NCI-H2107 treated with DMSO at 0.1 percent for 48 hours (cell line): ENCODE data around the gene LRRN4.
A peak's percentile ranks its signal among the peaks of the same experiment; 100 is the strongest.

Experiments used
- DNase-seq: peaks from one replicate; lab custom pipeline; 2025; ENCODE audit not compliant: unreplicated experiment; lab: John Stamatoyannopoulos, UW

Gene LRRN4

DNA sequence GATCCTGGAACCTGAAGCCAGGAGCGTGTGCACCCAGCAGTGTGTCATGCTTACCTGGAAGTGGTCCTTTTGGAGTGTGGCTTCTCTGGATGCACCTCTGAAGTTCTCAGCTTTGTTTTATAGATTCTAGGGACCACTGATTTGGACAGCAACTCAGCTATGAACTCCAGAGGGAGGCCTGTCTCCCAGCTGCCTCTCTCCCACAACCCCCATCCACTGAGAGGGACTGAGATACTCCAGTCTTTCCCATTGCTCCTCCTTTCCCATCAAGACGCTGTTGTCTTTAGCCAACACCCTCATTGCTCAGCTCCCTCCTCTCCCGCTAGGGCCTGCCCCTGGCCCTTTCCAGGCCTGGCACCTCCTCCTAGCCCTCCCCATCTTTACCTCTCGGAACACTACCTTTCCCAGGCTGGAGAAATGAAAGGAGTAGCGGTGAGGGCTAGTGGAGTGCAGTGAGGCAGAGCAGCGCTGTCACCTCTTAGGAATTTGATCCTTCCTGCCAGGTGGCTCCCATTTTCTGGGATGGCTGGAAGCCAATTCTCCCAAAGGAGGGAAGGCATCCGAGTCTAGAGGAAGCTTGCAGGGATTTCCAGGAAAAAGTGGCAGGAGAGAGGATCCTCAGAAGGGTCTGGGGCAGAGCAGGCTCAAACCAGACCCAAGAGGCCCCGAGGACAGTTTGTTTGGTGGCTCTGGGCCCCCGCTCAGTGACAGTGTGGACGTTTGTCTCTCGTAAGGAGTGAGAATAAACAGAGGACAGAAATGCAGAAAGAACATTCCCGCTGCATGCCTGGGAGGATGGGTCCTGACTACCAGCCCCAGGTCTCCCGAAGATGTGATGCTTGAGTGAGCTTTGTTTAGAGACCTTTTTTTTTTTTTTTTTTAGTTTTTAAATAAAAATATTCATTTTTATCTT lies at the start of gene LRRN4:
Gene LRRN4 (minus strand): TSS at position 285 of the 913 bp plus-strand sequence. CDS start 1,261 bp downstream, outside the sequence.
- DNase-seq, result peak; percentile 72

DNA sequence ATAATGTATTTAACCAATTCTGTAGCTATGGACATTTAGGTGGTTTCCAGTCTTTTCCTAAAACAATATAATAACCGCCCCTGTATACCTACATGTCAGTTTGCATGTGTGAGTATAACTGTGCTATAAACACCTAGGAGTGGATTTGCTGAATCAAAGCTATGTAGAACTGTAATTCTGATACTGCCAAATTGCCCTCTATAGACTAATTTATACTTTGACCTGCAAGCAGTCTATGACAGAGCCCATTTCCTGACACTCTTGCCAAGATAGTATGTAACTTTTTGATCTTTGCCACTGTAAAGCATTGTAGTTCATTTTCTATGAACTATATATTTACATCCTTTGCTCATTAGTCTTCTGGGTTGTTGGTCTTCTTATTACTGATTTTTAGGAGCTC lies 49.4 kb upstream of the LRRN4 start:
- DNase-seq, result no peak

DNA sequence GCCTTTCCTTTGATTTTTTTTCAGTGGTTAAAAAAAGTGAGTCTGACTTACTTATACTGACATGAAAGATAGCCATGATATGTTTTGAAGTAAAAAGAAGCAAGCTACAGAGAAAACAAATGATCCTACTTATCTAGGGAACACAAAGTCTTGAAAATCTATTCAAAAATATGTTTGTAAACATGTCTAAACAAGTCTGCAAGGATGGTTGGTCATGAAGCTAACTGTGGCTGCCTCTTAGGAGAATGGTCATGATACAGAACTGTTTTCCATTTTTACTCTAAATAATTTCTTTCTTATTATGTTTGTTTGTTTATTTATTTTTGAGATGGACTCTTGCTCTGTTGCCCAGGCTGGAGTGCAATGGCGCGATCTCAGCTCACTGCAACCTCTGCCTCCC lies 47.5 kb upstream of the LRRN4 start:
- no peak for DNase-seq

DNA sequence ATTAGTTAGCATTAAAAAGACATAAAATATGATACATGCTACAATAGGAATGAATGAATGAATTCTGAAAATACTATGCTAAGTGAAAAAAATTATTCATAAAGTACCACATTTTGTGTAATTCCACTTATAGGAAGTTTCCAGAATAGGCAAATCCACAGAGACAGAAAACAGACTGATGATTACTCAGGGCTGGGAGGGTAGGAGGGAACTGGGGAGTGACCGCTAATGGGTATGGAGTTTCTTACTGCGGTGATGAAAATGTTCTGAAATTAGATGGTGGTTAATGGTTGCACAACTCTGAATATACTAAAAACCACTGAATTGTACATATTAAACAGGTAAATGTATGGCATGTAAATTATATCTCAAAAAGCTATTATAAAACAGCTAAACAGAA lies 46.4 kb upstream of the LRRN4 start:
- no peak for DNase-seq

DNA sequence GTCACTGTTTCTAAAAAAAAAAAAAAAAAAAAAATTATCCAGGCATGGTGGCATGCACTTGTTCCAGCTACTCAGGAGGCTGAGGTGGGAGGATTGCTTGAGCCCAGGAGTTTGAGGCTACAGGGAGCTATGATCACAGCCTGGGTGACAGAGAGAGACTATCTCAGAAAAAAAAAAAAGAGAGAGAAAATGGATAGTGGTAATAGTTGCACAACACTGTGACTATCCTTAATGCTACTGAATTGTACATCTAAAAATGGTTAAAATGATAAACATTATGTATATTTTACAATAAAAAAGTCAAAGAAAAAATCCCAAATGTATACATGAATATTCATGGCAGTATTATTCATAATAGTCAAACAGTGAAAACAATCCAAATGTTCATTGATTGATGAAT lies 46.0 kb upstream of the LRRN4 start:
- no peak for DNase-seq

DNA sequence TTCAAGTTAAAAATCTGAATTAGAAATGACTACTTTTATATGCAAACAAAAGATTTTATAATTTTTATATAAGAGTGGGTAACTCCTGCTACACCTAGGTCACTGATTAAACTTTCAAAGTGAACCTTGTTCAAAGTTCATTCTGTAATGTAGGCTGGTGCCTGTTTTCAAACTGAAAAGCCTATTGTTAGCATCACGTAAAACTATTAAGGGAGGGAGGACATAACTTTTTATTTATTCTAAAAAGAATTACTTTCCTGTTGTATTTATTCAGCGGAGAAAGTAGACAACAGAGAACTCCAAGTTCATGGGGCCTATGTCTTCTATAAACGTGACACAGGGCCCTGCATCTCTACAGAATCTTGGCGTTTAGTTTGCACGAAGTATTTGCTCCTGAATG lies 41.5 kb upstream of the LRRN4 start:
- DNase-seq, result no peak

DNA sequence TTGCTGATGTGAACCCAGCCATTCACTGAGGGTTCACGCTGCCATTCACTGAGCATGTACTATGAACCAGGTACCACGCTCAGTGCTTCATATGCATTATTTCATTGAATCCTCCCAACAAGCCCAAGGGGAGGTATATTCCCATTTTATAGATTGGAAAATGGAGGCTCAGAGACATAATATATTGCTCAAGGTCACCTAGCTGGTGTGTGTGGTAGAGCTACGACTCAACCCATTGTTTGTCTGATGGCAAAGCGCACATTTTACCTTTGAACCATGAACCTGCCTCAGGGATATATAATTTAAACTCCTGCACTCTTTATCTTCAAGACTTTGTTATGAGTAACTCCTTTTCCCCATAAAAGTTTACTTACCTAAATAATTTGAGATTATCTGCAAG lies 40.7 kb upstream of the LRRN4 start:
- DNase-seq, result no peak

DNA sequence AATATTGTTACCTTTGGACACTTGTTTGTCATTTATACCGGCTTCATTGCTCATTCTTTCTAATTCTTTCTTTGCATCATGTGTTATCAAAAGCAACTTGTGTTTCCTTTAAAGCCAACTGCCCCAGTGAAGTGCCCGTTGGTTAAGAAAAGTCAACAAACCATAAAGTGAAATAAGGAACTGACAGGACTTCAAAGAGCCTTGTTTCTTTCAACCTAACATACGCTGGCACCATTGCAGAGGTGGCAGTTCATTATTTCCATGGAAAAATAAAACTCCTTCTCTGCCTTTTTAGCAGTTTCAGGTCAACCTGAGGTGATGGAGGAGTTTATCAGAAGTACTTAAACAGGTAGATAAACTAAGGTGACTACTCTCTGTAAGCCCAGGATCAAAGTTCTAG lies 40.2 kb upstream of the LRRN4 start:
- DNase-seq, result no peak

DNA sequence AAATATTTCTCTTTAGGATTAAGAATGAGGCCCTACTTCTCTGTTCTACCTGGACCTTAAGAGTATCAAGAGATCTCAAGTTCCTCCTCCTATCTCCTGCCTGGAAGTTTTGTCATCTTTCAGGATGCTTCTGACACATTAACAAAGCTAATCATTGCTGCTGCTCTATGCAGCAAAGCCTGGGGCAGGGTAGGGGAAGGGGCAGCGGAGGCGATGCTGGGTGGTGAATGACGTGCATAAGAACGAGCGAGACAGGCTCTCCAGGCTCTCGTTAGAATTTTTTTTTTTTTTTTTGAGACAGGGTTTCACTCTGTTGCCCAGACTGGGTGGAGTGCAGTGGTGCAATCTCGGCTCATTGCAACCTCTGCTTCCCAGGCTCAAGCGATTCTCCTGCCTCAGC lies 37.8 kb upstream of the LRRN4 start:
- DNase-seq, result no peak

DNA sequence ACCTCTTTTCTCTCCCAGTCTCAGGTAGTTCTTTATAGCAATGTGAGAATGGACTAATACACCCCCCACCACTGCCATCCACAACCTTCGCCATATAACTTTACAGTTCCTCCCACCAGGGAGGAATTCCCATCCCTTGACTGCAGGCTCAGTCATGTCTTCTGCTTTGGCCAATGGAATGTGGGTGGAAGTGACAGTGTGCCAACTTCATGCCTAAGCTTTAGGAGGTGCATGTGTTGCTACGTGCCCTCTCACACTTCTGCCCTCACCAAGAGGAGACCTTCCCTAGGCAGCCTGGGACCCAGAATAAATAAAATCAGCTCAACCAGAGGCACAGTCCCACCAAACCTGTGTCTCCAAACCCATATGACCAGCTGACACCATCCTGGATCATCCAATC lies 33.0 kb upstream of the LRRN4 start:
- DNase-seq, result no peak

DNA sequence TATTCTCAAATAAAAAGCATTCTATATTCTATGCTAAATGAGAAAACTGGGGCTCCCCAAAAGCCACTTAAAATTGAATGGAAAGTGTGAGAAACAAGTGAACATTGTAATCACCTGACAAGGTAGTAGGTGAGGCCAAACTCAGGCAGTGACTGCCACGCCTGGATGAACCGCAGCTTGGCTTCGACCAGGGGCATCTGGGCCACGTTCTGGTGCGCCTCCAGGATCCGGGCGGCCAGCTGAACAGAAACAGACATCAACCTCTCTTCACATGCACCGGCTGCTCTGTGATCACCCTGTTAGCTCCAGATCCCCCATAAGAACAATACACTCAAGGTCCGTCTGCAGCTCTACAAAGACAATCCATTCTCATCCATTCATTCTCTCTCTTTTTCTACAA lies 30.1 kb upstream of the LRRN4 start:
- no peak for DNase-seq

DNA sequence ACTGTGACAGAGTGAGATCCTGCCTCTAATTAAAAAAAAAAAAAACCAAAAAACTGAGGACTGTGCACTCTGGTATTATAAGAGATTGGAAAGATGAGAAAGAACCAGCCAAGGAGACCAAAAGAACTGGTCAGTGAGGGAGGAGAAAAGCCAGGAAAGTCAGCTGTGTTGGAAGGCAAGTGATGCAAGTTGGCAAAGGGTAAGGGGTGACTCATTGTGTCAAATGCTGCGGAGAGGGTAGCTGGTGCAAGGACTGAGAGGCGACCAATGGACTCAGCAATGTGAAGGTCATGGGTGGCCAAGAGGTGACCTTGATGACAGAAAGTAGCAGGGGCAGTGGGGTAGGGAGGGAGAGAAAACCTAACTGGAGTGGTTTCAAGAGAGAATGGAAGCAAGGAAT lies 27.4 kb upstream of the LRRN4 start:
- no peak for DNase-seq

DNA sequence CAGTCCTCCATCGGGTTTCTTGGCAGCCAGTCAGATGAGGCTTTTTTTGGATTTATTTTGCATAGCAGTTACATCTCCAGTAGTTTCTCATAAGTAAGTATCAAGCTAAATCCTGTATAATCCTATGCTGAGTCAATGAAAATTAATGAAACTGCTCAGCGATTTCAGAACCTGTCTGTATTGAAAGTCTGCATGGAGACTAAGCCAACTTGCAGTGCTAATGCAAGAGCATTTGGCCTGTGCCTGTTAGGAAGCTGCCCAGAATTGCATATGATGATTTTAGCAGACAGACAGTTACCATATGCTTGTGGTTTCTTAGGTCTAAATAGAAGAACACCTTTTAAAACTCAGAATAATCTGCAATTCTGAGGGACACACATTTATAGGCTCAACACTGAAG lies 25.2 kb upstream of the LRRN4 start:
- no peak for DNase-seq

DNA sequence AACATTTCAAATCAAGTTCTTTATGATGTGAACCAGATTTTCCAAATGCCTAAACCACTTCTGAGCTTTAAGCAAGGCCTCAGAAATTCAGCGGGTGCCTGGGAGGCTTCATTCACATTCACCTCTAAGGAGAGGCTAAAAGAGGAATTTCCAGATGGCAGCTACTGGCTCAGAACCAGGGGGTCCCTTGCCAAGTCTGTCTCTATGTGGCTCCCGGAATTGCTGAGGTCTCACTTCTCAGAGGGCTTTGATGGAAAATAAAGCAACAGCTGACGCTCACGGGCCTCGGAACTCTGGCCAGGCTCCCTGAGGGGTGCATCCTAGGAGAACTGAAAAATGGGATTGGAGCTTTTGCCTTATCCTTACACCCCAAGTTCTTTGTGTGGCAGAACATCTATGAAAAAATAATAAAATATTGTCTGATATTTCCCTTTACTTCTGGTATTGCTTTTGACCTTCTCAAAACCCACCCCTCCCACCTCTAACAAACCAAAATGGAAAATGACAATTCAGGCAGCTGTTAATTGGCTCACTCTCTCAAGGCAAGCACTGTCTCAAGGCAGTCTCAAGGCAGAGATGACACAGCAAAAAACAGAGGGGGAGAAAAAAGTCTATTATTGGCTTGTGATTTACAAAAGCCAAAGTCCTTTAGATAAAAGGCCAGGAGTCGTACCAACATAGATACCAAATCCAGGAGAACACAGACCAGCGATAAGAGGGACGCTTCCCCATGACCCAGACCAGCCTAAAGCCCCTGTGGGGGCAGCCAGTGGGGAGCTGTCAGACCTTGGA lies 21.8 kb upstream of the LRRN4 start:
- DNase-seq, result no peak

DNA sequence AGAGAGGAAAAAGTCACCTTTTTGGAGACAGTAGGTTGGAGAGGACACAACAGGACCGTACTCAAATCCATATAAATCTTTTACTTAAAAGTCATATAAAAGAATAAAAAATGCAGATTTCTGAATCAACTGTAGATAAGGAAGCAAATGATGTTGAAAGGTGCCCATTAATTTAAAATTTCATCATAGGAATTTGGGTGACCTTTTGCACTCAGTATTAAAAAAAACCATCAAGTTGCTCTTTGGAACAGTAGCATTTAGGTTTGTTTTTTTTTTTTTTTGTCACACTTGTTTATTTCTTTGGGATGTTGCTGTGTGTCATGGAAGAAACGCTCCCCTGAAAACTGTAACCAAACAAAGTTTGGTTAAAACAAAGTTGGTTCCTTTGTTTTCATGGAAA lies 20.9 kb upstream of the LRRN4 start:
- no peak for DNase-seq

DNA sequence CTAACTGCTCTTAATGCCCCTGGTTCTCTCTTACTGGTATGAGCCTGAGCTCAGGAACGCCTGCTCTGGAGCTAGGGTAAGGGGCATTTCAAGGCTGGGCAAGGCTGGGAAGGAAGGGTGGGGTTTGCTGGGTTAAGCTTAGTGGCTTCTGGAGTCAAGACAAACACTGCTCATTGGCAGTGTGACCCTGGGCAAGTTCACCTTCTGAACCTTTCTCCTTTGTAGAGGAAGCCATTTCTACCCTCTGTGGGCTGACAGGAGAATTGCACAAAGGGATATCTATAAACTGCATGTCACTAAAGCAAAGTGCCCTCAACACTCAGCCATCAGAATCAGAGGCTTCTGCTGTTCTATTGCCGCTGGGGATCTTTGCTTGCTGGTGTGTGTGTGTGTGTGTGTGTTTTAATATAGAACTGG lies 20.3 kb upstream of the LRRN4 start:
- peak; percentile 13 for DNase-seq

DNA sequence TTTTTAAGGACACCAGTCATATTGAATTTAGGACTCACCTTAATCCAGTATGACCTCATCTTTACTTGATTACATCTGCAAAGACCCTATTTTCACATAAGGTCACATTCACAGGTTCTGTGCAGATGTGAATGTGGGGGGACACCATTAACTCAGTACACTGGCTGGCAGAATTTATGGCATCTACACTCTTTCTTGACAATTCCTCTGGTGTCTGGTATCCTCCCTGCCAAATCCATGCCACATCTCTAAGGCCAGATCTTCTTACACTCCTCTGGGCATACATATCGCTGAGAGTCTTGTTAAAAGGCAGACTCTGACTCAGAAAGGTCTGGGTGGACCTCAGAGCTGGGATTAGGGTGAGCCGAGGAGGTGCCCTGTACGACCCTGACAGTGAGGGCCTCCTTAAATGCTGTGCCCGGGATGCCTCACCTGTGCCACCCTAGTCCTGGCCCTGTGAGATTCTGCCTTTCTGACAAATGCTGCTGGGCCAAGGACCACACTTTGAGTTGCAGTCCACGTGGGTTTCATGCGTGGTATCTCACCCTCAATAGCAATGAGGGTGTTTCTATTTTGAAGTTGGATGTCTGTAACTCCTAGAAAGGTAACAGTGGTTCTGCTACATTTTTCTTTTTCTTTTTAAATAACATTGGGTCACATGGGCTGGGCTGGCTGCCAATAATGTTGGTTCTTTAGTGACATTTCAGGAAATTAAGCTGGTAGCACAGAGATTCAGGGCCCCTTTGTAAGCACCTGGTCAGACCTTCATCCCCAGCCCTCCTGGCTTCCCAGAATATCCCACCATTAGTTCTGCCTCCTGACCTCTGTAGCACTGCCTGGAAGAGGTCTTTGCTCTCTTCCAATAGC lies 17.2 kb upstream of the LRRN4 start:
- DNase-seq, result no peak

DNA sequence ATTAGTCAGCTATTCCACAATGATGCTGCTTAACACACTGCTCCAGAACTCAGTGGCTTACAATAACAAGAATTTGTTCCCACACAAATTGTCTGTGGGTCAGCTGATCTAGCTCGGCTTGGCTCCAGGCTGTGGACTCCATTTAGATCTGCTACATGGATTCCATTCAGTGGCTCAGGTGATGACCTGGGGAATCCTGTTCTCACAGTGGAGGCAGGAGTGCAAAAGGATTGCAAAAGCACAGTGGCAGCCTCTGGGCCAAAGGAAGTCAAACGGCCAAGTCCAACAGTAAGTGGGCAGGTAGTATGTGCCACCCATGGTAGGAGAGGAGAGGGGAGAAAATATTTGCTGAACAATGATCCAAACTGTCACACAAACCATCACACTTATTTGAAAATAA lies 15.8 kb upstream of the LRRN4 start:
- no peak for DNase-seq

DNA sequence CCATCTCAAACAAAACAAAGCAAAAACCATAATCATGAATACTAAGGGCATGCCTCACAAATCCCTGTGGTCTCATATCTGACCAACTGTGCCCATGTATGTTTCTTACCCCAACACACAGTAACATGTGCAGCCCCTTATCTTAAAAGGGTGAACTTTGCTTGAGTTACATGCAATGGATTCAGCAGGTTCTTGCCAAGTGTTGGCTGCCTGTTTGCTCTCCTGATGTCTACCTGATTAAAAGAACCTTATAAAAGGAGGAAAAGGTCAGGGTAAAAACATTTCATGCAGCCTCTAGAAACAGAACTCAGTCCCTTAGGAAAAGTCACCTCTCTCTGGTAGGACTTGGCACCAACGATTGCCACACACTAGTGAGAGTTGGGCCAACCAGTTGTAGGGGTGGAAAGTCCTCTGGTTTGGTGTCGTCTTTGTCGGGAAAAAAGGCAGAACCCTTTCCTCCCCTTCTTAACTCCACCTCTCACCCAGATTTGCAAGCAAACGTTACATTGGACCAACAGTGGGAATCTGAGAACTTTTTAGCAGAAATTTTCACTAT lies 14.0 kb upstream of the LRRN4 start:
- no peak for DNase-seq

DNA sequence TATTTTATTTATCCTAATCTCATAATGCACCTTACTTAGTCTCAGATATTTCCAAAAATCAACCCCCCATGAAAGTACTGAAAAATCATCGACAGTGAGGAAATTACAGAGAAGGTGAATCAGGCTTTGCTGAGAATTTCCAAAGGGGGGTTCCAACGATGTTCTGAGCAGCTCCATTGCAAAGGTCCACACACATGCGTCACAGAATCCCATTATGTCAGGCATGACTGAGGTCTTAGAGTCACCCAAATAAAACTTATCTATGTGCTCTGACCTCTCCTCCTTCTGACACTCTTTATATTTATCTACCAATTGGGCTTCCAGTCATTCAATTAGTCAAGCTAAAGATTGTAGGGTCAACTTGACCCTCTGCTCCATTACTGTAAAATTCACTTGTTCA lies 12.7 kb upstream of the LRRN4 start:
- no peak for DNase-seq

DNA sequence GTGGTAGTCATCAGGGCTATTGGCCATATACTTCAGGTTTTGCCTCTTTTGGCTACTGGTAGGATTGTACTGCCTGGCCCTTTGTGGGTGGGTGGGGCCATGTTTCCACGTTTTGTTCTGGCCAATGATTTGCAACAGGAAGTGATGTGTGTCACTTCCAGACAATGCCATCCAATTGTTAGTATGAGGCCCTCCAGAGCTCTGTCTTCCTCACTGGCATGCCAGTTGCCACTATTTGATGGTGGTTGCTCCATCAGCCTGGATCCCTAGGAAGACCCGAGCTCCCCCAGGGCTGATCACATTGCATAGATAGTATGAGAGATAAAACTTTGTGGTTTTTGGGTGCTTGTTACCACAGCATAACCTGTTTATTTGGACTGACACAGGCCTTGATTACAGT lies 7.7 kb upstream of the LRRN4 start:
- no peak for DNase-seq
